Natural killer cell (primary cell): ENCODE data around the gene UROS. TPM values are rescaled to one million over a fixed set of nuclear protein-coding genes. Genes with fewer than 3 reads are reported as not detected.

Experiments used
- ATAC-seq, 3 donors: fragments of 150-1000 bp in 2 of 3; fragments of 200-7000 bp in 1 of 3; cut with Tn5 transposase; 1 replicate in 1 of 3; 2 replicates in 2 of 3; pipeline ENCODE4 v1.10.0; 2021; ENCODE audit warnings: mild to moderate bottlenecking in 2 of 3, moderate library complexity in 2 of 3
- DNase-seq, 2 donors: peaks; one replicate each; pipeline versions ENCODE4 v3.0.0 to v3.0.0-alpha.2; 2013 to 2021; ENCODE audit warnings: mixed read lengths in 1 of 2
- H3K27ac ChIP-seq: one replicate; pipeline ENCODE4 v1.5.1; 2013; ENCODE audit warnings: mild to moderate bottlenecking, low read length
- H3K27me3 ChIP-seq: one replicate; pipeline ENCODE4 v1.6.1; 2013; ENCODE audit warnings: low read length; ENCODE audit not compliant: control insufficient read depth, insufficient read depth
- H3K36me3 ChIP-seq: one replicate; pipeline ENCODE4 v1.6.1; 2013; ENCODE audit warnings: low read length; ENCODE audit not compliant: control insufficient read depth, insufficient read depth
- H3K4me1 ChIP-seq: one replicate; pipeline ENCODE4 v1.6.1; 2013; ENCODE audit warnings: low read length; ENCODE audit not compliant: control insufficient read depth, insufficient read depth
- H3K4me3 ChIP-seq: one replicate; pipeline ENCODE4 v1.5.1; 2013; ENCODE audit warnings: low read length
- H3K9me3 ChIP-seq: one replicate; pipeline ENCODE4 v1.6.1; 2013; ENCODE audit warnings: low read length; ENCODE audit not compliant: control insufficient read depth, insufficient read depth
- H3K27ac Mint-ChIP-seq, 2 donors: one replicate each; pipeline ENCODE4 v1.8.0; 2022; ENCODE audit warnings: mild to moderate bottlenecking in 2 of 2, mixed read lengths in 2 of 2, moderate library complexity in 1 of 2
- H3K27me3 Mint-ChIP-seq, 2 donors: one replicate each; pipeline ENCODE4 v1.8.0; 2022; ENCODE audit warnings: low read depth in 2 of 2, mixed read lengths in 2 of 2
- H3K36me3 Mint-ChIP-seq: one replicate; pipeline ENCODE4 v1.8.0; 2022; ENCODE audit warnings: mixed read lengths
- H3K4me1 Mint-ChIP-seq, 2 donors: one replicate each; pipeline ENCODE4 v1.8.0; 2022; ENCODE audit warnings: mixed read lengths in 2 of 2
- H3K4me3 Mint-ChIP-seq: one replicate; pipeline ENCODE4 v1.8.0; 2022; ENCODE audit warnings: mild to moderate bottlenecking, moderate library complexity, mixed read lengths
- H3K9me3 Mint-ChIP-seq, 2 donors: one replicate each; pipeline ENCODE4 v1.8.0; 2022; ENCODE audit warnings: mixed read lengths in 2 of 2
- CTCF ChIP-seq: fragments of 200-600 bp; IDR thresholded peaks from one replicate; pipeline ENCODE4 v1.8.0; 2022; ENCODE audit warnings: antibody characterized with exemption
- WGBS: methylation state at CpG from one replicate; pipeline ENCODE4 v1.1.7; 2013; ENCODE audit warnings: missing lambda C conversion rate; ENCODE audit not compliant: insufficient coverage; 5-methylcytosine and 5-hydroxymethylcytosine counted together
- intact Hi-C: fragments of 100-400 bp; cut with micrococcal nuclease; formaldehyde crosslinking; loops from one replicate; pipeline ENCODE4 v1.14.2; 2022
- total RNA-seq, 4 donors: library from RNA; stranded (reverse); fragments of 120-200 nt in 1 of 4; gene quantifications; one replicate each; pipeline versions ENCODE4 v1.2.3 to v1.2.4, GENCODE V29; 2013 to 2022

The UROS gene
- total RNA-seq, 3 donors from 2014 or later (not counting 1 experiment from before 2014, with no cell fraction given): 29.1 to 42.5 (median 35.2) TPM

- intact Hi-C loops: no loop called here
- no peak overlapping the region for H3K4me3 ChIP-seq
- H3K36me3 ChIP-seq: peaks cover 2% of the 10 kb centered on the region
- ATAC-seq: no peak
- Mint-ChIP-seq H3K36me3 (no peaks in the 10 kb centered on the region), H3K4me3 (no peak overlapping the region), H3K27me3 (peaks cover 6 to 7% of the 10 kb centered on the region in 2 donors), H3K4me1 (no peaks in the 10 kb centered on the region), H3K9me3 (no peaks in the 10 kb centered on the region), H3K27ac (no peak overlapping the region)
- H3K27me3 ChIP-seq: no peaks in the 10 kb centered on the region
- H3K4me1 ChIP-seq: no peaks in the 10 kb centered on the region
- whole genome bisulfite sequencing: 95% methylated on average over 27 of the region's 28 CpGs
- H3K27ac ChIP-seq: no peak overlapping the region
- no peak for TF ChIP-seq CTCF
- no peak for DNase-seq
- H3K9me3 ChIP-seq: no peaks in the 10 kb centered on the region
Observed at GRCh38 chr10:125772112-125772863, 50.8 kb downstream of the UROS start.

- no peaks in the 10 kb centered on the region for H3K4me1 Mint-ChIP-seq
- intact Hi-C loops: no loop called here
- H3K27ac ChIP-seq: no peak overlapping the region
- peaks cover 8% of the 10 kb centered on the region for H3K36me3 ChIP-seq
- H3K4me3 ChIP-seq: no peak overlapping the region
- H3K27me3 Mint-ChIP-seq: peaks cover 0 to 6% of the 10 kb centered on the region in 2 donors
- ATAC-seq (no peak), DNase-seq (no peak)
- H3K9me3 ChIP-seq: no peaks in the 10 kb centered on the region
- no peaks in the 10 kb centered on the region for H3K36me3 Mint-ChIP-seq
- H3K4me1 ChIP-seq: no peaks in the 10 kb centered on the region
- no peaks in the 10 kb centered on the region for H3K27me3 ChIP-seq
- WGBS: 90% methylated on average over 5 of the region's 5 CpGs
- H3K9me3 Mint-ChIP-seq: no peaks in the 10 kb centered on the region
- H3K4me3 Mint-ChIP-seq: no peak overlapping the region
- H3K27ac Mint-ChIP-seq: no peak overlapping the region
- no peak for TF ChIP-seq CTCF
Observed at GRCh38 chr10:125770844-125771243, 52.2 kb downstream of the UROS start.

- Mint-ChIP-seq H3K27me3 (peaks cover 0 to under 1% of the 10 kb centered on the region in 2 donors), H3K36me3 (no peaks in the 10 kb centered on the region), H3K9me3 (no peaks in the 10 kb centered on the region), H3K4me3 (no peak overlapping the region), H3K4me1 (no peaks in the 10 kb centered on the region), H3K27ac (no peak overlapping the region)
- no peak for TF ChIP-seq CTCF
- Histone ChIP-seq H3K36me3 (peaks cover 18% of the 10 kb centered on the region), H3K9me3 (no peaks in the 10 kb centered on the region), H3K4me1 (no peaks in the 10 kb centered on the region), H3K4me3 (no peak overlapping the region), H3K27ac (no peak overlapping the region), H3K27me3 (no peaks in the 10 kb centered on the region)
- WGBS: 92% methylated on average over 12 of the region's 12 CpGs
- ATAC-seq (no peak), DNase-seq (no peak)
- intact Hi-C loops: no loop called here
Observed at GRCh38 chr10:125769175-125769574, 53.9 kb downstream of the UROS start.
